GM23338 (cell line): ENCODE measurements around the gene PSMD6. TPM values are rescaled to one million over a fixed set of nuclear protein-coding genes. Genes with fewer than 3 reads are reported as not detected.

ENCODE experiments used
- ATAC-seq: fragments of 200-7000 bp; cut with Tn5 transposase; 3 replicates; pipeline ENCODE4 v1.9.1; 2020
- DNase-seq: peaks from one replicate; pipeline ENCODE4 v3.0.0-alpha.2; 2015; ENCODE audit warnings: low spot score
- H2AFZ ChIP-seq: fragments of 200-600 bp; sonication (generic); 2 replicates; pipeline ENCODE4 v1.8.0; 2016; ENCODE audit warnings: antibody characterized with exemption, mild to moderate bottlenecking, moderate library complexity
- H3F3A ChIP-seq: fragments of 200-600 bp; sonication (generic); replicated peaks from 2 replicates; pipeline ENCODE4 v1.8.0; 2017; ENCODE audit warnings: antibody characterized with exemption, mixed run types, low read depth
- H3K27ac ChIP-seq: fragments of 200-600 bp; sonication (generic); 2 replicates; pipeline ENCODE4 v1.6.1; 2016; ENCODE audit warnings: low read depth
- H3K27me3 ChIP-seq: fragments of 200-600 bp; sonication (generic); 2 replicates; pipeline ENCODE4 v1.8.0; 2016; ENCODE audit warnings: mild to moderate bottlenecking, mixed run types, moderate library complexity; ENCODE audit not compliant: insufficient read depth
- H3K36me3 ChIP-seq: fragments of 200-600 bp; sonication (generic); 2 replicates; pipeline ENCODE4 v1.8.0; 2016; ENCODE audit warnings: mild to moderate bottlenecking; ENCODE audit not compliant: insufficient read depth
- H3K4me1 ChIP-seq: fragments of 200-600 bp; sonication (generic); 2 replicates; pipeline ENCODE4 v1.8.0; 2016; ENCODE audit warnings: mild to moderate bottlenecking, moderate library complexity; ENCODE audit not compliant: insufficient read depth
- H3K4me2 ChIP-seq: fragments of 200-600 bp; sonication (generic); 2 replicates; pipeline ENCODE4 v1.7.1; 2017; ENCODE audit warnings: mixed run types
- H3K4me3 ChIP-seq: fragments of 200-600 bp; sonication (generic); 2 replicates; pipeline ENCODE4 v1.6.1; 2016; ENCODE audit warnings: mixed run types
- H3K79me2 ChIP-seq: fragments of 200-600 bp; sonication (generic); replicated peaks from 2 replicates; pipeline ENCODE4 v1.8.0; 2017; ENCODE audit warnings: mild to moderate bottlenecking; ENCODE audit not compliant: insufficient read depth
- H3K9me2 ChIP-seq: fragments of 200-600 bp; sonication (generic); 2 replicates; pipeline ENCODE4 v1.8.0; 2017; ENCODE audit not compliant: insufficient read depth
- H4K20me1 ChIP-seq: fragments of 200-600 bp; sonication (generic); replicated peaks from 2 replicates; pipeline ENCODE4 v1.8.0; 2017; ENCODE audit warnings: mild to moderate bottlenecking; ENCODE audit not compliant: insufficient read depth
- H3K27ac Mint-ChIP-seq: 2 replicates; pipeline ENCODE4 v1.8.0; 2020; ENCODE audit warnings: inconsistent platforms, mild to moderate bottlenecking, moderate library complexity, mixed read lengths
- H3K27me3 Mint-ChIP-seq: 3 replicates; pipeline ENCODE4 v1.8.0; 2022; ENCODE audit warnings: low read depth, mild to moderate bottlenecking, moderate library complexity, mixed read lengths, inconsistent platforms; ENCODE audit not compliant: insufficient read depth, poor library complexity
- H3K36me3 Mint-ChIP-seq: 3 replicates; pipeline ENCODE4 v1.8.0; 2021; ENCODE audit warnings: low read depth, mild to moderate bottlenecking, inconsistent platforms, moderate library complexity, mixed read lengths
- H3K4me1 Mint-ChIP-seq: 3 replicates; pipeline ENCODE4 v1.8.0; 2020; ENCODE audit warnings: mild to moderate bottlenecking, inconsistent platforms, mixed read lengths
- H3K4me3 Mint-ChIP-seq: 3 replicates; pipeline ENCODE4 v1.8.0; 2021; ENCODE audit warnings: moderate library complexity, mild to moderate bottlenecking, inconsistent platforms, mixed read lengths
- H3K9me3 Mint-ChIP-seq: 3 replicates; pipeline ENCODE4 v1.8.0; 2020; ENCODE audit warnings: moderate library complexity, mild to moderate bottlenecking, inconsistent platforms, mixed read lengths
- CREB1 ChIP-seq: fragments of 250-450 bp; sonication (Bioruptor Pico); IDR thresholded peaks from 2 replicates; pipeline ENCODE4 v1.5.0; 2020; ENCODE audit warnings: low read depth, mild to moderate bottlenecking, moderate library complexity
- EZH2 ChIP-seq: fragments of 200-600 bp; sonication (generic); IDR thresholded peaks from one replicate; pipeline ENCODE4 v1.8.0; 2017; ENCODE audit warnings: antibody characterized with exemption, mild to moderate bottlenecking, low read depth; ENCODE audit not compliant: unreplicated experiment
- JUNB ChIP-seq: IDR thresholded peaks from one replicate; pipeline ENCODE4 v1.6.1; 2016; ENCODE audit warnings: antibody characterized with exemption; ENCODE audit not compliant: unreplicated experiment
- NANOG ChIP-seq: IDR thresholded peaks from 2 replicates; pipeline ENCODE4 v1.6.1; 2016; ENCODE audit warnings: antibody characterized with exemption, borderline replicate concordance
- POLR2AphosphoS5 ChIP-seq: IDR thresholded peaks from 2 replicates; pipeline ENCODE4 v1.6.1; 2016; ENCODE audit warnings: antibody characterized with exemption, low read depth
- ZNF114 ChIP-seq: fragments of 250-450 bp; sonication (Bioruptor Pico); IDR thresholded peaks from 2 replicates; pipeline ENCODE4 v1.5.0; 2020; ENCODE audit warnings: mild to moderate bottlenecking, moderate library complexity
- ZNF331 ChIP-seq: fragments of 250-450 bp; sonication (Bioruptor Pico); IDR thresholded peaks from 2 replicates; pipeline ENCODE4 v1.5.0; 2020; ENCODE audit warnings: low read depth, mild to moderate bottlenecking, moderate library complexity
- polyA plus RNA-seq: library from polyadenylated mRNA; unstranded; fragments of >200 nt; fragmentation: Nextera tagmentation; extraction: Ambion mirVana; gene quantifications from 2 replicates; pipeline ENCODE4 v1.2.1, GENCODE V29; 2016
- total RNA-seq: library from RNA; depleted of rRNA; stranded (reverse); fragments of >200 nt; shearing (Covaris generic); gene quantifications from 2 replicates; pipeline ENCODE4 v1.2.3, GENCODE V29; 2014
- TF ChIP-seq, protein P1 (sequence below): IDR thresholded peaks from 2 replicates; pipeline ENCODE4 v1.6.1; 2016; ENCODE audit warnings: antibody characterized with exemption
- TF ChIP-seq, protein P2 (sequence below): IDR thresholded peaks from one replicate; pipeline ENCODE4 v1.6.1; 2018; ENCODE audit warnings: antibody characterized with exemption; ENCODE audit not compliant: unreplicated experiment
- TF ChIP-seq, protein P3 (sequence below): fragments of 250-450 bp; sonication (Bioruptor Pico); IDR thresholded peaks from 2 replicates; pipeline ENCODE4 v1.5.0; 2020; ENCODE audit warnings: mild to moderate bottlenecking, moderate library complexity

PSMD6 gene
- total and polyA plus RNA-seq, 2 experiments from 2014 or later = 98.1 to 205 TPM

DNA sequence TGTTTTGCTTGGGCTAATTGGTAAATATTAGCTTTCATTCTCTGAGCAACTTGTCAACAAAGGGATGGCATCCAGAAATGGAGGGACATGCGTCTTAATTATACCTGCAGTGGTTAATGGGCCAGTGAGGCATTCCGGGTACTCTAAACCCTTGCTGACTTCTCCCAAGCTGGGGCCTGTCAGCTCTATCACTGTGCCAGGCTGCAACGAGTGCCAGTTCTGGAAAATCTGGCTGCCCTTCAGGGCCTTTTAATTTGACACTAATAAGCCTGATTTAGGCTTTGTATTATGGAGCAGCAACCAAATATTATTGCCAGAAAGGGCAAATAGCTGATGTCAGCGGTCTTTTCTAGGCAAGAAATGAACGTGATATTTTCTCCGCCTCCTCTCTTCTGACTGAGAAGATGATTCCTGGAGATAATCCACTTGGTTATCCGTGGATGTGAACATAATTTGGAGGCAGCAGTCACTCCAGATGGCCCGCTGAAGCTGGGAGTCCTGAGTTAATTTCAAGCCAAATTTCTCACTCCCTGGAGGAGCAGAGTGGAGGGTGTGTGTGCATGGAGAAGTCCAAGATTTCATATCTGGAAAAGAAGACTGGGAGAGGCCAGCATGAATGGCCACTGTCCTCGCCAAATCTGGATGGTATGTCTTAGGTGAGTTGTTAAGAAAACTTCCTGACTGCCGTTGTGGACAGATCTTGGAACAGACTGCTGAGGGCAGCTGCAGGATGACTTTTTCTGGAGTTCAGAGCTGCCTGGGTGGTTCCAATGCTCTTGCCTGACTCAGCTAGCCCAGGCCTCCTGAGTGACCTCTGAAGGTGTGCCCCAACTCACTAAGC is 44.4 kb upstream of the PSMD6 start (continued):
- TF ChIP-seq, protein P1, sequence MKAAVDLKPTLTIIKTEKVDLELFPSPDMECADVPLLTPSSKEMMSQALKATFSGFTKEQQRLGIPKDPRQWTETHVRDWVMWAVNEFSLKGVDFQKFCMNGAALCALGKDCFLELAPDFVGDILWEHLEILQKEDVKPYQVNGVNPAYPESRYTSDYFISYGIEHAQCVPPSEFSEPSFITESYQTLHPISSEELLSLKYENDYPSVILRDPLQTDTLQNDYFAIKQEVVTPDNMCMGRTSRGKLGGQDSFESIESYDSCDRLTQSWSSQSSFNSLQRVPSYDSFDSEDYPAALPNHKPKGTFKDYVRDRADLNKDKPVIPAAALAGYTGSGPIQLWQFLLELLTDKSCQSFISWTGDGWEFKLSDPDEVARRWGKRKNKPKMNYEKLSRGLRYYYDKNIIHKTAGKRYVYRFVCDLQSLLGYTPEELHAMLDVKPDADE = no peak
- TF ChIP-seq EZH2 = no peak
- no peak for TF ChIP-seq NANOG
- TF ChIP-seq ZNF331 (CRISPR knock-in tag) = no peak
- no peak for TF ChIP-seq JUNB

DNA sequence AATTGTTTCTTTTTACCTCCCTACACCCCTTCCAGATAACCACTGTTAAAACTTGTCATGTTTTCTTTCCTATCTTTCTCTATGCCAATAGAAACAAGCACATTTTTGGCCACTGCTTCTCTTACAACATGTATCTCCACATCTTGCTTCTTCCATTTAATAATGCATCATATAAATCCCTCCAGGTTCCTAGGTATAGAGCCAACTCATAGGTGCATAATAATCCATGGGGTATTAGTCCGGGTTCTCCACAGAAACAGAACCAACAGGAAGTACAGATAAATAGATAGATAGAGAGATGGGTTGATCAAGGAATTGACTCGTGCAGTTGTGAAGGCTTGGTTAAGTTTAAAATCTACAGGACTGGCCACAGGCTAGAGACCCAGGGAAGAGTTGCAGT is 41.5 kb upstream of the PSMD6 start:
- ATAC-seq = no peak
- no peak overlapping the region for H2AFZ ChIP-seq
- H3K4me1 ChIP-seq = peaks cover 19% of the 10 kb centered on the region; the same call in 1 of the 2 replicates
- no peaks in the 10 kb centered on the region for H3F3A ChIP-seq
- no peak overlapping the region for H3K4me3 ChIP-seq
- Mint-ChIP-seq H3K27ac (no peak overlapping the region), H3K4me3 (no peak overlapping the region), H3K27me3 (no peaks in the 10 kb centered on the region), H3K9me3 (no peaks in the 10 kb centered on the region), H3K36me3 (no peaks in the 10 kb centered on the region), H3K4me1 (peaks cover 22% of the 10 kb centered on the region)
- H3K36me3 ChIP-seq = no peaks in the 10 kb centered on the region
- no peaks in the 10 kb centered on the region for H3K9me2 ChIP-seq
- no peak overlapping the region for H3K27ac ChIP-seq
- H4K20me1 ChIP-seq = no peaks in the 10 kb centered on the region
- H3K79me2 ChIP-seq = no peaks in the 10 kb centered on the region
- H3K27me3 ChIP-seq = no peaks in the 10 kb centered on the region
- no peak overlapping the region for H3K4me2 ChIP-seq
- DNase-seq = no peak
- TF ChIP-seq ZNF331 (CRISPR knock-in tag) = no peak
- TF ChIP-seq JUNB = no peak
- TF ChIP-seq, protein P1 = no peak
- TF ChIP-seq CREB1 (CRISPR knock-in tag) = no peak
- TF ChIP-seq POLR2AphosphoS5 = no peak
- TF ChIP-seq ZNF114 = no peak
- TF ChIP-seq, protein P2, sequence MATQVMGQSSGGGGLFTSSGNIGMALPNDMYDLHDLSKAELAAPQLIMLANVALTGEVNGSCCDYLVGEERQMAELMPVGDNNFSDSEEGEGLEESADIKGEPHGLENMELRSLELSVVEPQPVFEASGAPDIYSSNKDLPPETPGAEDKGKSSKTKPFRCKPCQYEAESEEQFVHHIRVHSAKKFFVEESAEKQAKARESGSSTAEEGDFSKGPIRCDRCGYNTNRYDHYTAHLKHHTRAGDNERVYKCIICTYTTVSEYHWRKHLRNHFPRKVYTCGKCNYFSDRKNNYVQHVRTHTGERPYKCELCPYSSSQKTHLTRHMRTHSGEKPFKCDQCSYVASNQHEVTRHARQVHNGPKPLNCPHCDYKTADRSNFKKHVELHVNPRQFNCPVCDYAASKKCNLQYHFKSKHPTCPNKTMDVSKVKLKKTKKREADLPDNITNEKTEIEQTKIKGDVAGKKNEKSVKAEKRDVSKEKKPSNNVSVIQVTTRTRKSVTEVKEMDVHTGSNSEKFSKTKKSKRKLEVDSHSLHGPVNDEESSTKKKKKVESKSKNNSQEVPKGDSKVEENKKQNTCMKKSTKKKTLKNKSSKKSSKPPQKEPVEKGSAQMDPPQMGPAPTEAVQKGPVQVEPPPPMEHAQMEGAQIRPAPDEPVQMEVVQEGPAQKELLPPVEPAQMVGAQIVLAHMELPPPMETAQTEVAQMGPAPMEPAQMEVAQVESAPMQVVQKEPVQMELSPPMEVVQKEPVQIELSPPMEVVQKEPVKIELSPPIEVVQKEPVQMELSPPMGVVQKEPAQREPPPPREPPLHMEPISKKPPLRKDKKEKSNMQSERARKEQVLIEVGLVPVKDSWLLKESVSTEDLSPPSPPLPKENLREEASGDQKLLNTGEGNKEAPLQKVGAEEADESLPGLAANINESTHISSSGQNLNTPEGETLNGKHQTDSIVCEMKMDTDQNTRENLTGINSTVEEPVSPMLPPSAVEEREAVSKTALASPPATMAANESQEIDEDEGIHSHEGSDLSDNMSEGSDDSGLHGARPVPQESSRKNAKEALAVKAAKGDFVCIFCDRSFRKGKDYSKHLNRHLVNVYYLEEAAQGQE = no peak
- TF ChIP-seq, protein P3, sequence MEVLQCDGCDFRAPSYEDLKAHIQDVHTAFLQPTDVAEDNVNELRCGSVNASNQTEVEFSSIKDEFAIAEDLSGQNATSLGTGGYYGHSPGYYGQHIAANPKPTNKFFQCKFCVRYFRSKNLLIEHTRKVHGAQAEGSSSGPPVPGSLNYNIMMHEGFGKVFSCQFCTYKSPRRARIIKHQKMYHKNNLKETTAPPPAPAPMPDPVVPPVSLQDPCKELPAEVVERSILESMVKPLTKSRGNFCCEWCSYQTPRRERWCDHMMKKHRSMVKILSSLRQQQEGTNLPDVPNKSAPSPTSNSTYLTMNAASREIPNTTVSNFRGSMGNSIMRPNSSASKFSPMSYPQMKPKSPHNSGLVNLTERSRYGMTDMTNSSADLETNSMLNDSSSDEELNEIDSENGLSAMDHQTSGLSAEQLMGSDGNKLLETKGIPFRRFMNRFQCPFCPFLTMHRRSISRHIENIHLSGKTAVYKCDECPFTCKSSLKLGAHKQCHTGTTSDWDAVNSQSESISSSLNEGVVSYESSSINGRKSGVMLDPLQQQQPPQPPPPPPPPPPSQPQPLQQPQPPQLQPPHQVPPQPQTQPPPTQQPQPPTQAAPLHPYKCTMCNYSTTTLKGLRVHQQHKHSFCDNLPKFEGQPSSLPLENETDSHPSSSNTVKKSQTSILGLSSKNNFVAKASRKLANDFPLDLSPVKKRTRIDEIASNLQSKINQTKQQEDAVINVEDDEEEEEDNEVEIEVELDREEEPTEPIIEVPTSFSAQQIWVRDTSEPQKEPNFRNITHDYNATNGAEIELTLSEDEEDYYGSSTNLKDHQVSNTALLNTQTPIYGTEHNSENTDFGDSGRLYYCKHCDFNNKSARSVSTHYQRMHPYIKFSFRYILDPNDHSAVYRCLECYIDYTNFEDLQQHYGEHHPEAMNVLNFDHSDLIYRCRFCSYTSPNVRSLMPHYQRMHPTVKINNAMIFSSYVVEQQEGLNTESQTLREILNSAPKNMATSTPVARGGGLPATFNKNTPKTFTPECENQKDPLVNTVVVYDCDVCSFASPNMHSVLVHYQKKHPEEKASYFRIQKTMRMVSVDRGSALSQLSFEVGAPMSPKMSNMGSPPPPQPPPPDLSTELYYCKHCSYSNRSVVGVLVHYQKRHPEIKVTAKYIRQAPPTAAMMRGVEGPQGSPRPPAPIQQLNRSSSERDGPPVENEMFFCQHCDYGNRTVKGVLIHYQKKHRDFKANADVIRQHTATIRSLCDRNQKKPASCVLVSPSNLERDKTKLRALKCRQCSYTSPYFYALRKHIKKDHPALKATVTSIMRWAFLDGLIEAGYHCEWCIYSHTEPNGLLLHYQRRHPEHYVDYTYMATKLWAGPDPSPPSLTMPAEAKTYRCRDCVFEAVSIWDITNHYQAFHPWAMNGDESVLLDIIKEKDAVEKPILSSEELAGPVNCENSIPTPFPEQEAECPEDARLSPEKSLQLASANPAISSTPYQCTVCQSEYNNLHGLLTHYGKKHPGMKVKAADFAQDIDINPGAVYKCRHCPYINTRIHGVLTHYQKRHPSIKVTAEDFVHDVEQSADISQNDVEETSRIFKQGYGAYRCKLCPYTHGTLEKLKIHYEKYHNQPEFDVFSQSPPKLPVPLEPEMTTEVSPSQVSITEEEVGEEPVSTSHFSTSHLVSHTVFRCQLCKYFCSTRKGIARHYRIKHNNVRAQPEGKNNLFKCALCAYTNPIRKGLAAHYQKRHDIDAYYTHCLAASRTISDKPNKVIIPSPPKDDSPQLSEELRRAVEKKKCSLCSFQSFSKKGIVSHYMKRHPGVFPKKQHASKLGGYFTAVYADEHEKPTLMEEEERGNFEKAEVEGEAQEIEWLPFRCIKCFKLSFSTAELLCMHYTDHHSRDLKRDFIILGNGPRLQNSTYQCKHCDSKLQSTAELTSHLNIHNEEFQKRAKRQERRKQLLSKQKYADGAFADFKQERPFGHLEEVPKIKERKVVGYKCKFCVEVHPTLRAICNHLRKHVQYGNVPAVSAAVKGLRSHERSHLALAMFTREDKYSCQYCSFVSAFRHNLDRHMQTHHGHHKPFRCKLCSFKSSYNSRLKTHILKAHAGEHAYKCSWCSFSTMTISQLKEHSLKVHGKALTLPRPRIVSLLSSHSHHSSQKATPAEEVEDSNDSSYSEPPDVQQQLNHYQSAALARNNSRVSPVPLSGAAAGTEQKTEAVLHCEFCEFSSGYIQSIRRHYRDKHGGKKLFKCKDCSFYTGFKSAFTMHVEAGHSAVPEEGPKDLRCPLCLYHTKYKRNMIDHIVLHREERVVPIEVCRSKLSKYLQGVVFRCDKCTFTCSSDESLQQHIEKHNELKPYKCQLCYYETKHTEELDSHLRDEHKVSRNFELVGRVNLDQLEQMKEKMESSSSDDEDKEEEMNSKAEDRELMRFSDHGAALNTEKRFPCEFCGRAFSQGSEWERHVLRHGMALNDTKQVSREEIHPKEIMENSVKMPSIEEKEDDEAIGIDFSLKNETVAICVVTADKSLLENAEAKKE (CRISPR knock-in tag) = no peak
